ENCODE measurements around the gene KRCC1.

KRCC1 gene

DNA sequence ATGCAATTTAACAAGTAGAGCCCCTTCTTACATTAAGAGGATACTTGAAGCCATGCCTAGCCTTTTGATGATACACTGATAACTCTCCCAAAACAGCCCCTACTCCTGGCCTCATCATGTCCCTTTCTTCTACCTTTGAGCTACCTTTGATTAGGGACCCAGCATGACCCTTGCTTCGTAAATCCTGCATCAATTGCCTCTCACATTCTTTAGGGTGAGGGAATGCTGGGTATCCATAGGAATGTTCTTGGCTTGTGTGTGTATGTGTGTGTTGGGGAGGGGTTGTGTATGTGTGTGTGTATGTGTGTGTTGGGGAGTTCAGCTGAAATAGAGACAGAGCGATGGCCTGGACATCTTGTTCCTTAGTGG is 5.3 kb upstream of the KRCC1 start:
- H4K20me1 ChIP-seq (ENCODE audit: insufficient read depth): no peaks in the 10 kb centered on the region
- H3K79me2 ChIP-seq (ENCODE audit: insufficient read depth, low read depth): no peaks in the 10 kb centered on the region
- no peak overlapping the region for H2AFZ ChIP-seq (ENCODE audit: low read depth)
- no peaks in the 10 kb centered on the region for H3K4me1 ChIP-seq (ENCODE audit: low read depth, poor library complexity, severe bottlenecking)
- H3K27ac ChIP-seq: no peak overlapping the region
- TF ChIP-seq, protein P1, sequence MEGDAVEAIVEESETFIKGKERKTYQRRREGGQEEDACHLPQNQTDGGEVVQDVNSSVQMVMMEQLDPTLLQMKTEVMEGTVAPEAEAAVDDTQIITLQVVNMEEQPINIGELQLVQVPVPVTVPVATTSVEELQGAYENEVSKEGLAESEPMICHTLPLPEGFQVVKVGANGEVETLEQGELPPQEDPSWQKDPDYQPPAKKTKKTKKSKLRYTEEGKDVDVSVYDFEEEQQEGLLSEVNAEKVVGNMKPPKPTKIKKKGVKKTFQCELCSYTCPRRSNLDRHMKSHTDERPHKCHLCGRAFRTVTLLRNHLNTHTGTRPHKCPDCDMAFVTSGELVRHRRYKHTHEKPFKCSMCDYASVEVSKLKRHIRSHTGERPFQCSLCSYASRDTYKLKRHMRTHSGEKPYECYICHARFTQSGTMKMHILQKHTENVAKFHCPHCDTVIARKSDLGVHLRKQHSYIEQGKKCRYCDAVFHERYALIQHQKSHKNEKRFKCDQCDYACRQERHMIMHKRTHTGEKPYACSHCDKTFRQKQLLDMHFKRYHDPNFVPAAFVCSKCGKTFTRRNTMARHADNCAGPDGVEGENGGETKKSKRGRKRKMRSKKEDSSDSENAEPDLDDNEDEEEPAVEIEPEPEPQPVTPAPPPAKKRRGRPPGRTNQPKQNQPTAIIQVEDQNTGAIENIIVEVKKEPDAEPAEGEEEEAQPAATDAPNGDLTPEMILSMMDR (conservative IDR thresholded peaks at IDR 0.05; ENCODE audit: low read depth, low read length): no peak
- H3K4me2 ChIP-seq: no peak overlapping the region
- H3K36me3 ChIP-seq (ENCODE audit: insufficient read depth): no peaks in the 10 kb centered on the region
- no peak overlapping the region for H3K9ac ChIP-seq
- H3K27me3 ChIP-seq (ENCODE audit: insufficient read depth, low read depth): no peaks in the 10 kb centered on the region
- H3K4me3 ChIP-seq (IDR thresholded peaks at IDR 0.05; ENCODE audit: insufficient read depth, low read depth, low read length): no peak overlapping the region

DNA sequence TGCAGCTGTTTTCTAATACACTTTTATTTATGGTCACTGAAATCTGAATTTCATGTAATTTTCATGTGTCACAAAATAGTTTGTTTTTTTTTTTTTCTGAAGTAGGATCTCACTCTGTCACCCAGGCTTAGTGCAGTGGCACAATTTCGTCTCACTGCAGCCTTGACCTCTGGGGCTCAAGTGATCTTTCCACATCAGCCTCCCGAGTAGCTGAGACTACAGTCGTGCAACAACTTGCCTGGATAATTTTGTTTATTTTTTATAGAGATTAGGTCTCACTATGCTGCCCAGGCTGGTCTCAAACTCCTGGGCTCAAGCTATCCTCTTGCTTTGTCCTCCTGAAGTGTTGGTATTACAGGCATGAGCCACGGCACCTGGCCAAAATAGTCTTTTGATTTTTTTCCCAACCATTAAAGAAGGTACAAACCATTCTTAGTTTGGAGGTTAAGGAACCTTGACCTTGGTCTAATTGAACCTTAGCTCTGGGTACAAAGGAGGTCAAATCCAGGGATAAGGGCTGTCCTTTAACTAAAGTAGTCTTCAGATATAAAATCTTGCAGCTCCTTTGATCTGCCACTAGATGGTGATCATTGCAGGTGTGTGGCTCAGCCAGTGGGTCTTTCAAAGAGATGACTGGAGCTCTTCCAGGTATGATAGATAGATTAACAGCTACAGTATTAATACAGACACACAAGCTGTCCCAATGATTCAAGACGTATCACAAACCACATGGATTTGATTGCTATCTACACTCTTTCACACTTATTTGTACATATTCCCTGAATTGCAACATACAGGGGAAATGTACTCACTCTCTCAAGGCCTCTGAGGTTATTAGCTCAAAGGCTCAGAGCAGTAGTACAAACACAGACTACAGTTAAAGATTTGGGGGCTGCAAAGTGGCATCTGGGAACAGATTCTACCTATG is 4.7 kb upstream of the KRCC1 start:
- peaks cover under 1% of the 10 kb centered on the region for H3K79me2 ChIP-seq (ENCODE audit: insufficient read depth, low read depth)
- TF ChIP-seq, protein P1 (conservative IDR thresholded peaks at IDR 0.05; ENCODE audit: low read depth, low read length): peak; percentile 86
- no peaks in the 10 kb centered on the region for H4K20me1 ChIP-seq (ENCODE audit: insufficient read depth)
- no peak overlapping the region for H3K9ac ChIP-seq
- H3K36me3 ChIP-seq (ENCODE audit: insufficient read depth): no peaks in the 10 kb centered on the region
- H3K4me1 ChIP-seq (ENCODE audit: low read depth, poor library complexity, severe bottlenecking): no peaks in the 10 kb centered on the region
- H2AFZ ChIP-seq (ENCODE audit: low read depth): no peak overlapping the region
- no peak overlapping the region for H3K4me3 ChIP-seq (IDR thresholded peaks at IDR 0.05; ENCODE audit: insufficient read depth, low read depth, low read length)
- H3K27ac ChIP-seq: no peak overlapping the region
- H3K27me3 ChIP-seq (ENCODE audit: insufficient read depth, low read depth): no peaks in the 10 kb centered on the region
- no peak overlapping the region for H3K4me2 ChIP-seq

DNA sequence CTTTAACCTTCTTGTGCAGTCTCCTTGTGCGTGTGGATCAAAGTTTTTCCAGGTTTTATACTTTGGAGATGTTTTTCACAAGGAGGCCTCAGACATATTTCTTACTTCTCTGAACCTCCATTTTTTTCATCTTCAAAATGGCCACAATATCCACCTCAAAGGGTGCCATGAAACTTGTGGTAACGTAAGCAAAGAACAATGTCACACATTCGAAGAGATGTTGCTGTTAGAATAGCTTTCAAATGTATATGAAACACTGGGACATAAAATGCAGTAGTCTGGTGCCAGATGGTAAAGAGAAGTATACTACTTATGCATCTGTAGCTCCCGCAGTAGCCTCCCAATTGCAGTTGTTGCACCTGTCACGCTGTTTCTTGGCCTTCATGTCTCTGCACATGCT is 2.6 kb upstream of the KRCC1 start:
- Histone ChIP-seq H3K79me2 (ENCODE audit: insufficient read depth, low read depth) (peaks cover 19% of the 10 kb centered on the region), H4K20me1 (ENCODE audit: insufficient read depth) (no peaks in the 10 kb centered on the region), H3K9ac (no peak overlapping the region), H3K27me3 (ENCODE audit: insufficient read depth, low read depth) (no peaks in the 10 kb centered on the region), H3K4me3 (IDR thresholded peaks at IDR 0.05; ENCODE audit: insufficient read depth, low read depth, low read length) (no peak overlapping the region), H3K4me1 (ENCODE audit: low read depth, poor library complexity, severe bottlenecking) (peaks cover 15% of the 10 kb centered on the region), H3K4me2 (no peak overlapping the region), H3K27ac (no peak overlapping the region), H2AFZ (ENCODE audit: low read depth) (no peak overlapping the region), H3K36me3 (ENCODE audit: insufficient read depth) (no peaks in the 10 kb centered on the region)
- TF ChIP-seq, protein P1 (conservative IDR thresholded peaks at IDR 0.05; ENCODE audit: low read depth, low read length): no peak

- H3K27ac ChIP-seq: no peak overlapping the region
- H4K20me1 ChIP-seq (ENCODE audit: insufficient read depth): no peaks in the 10 kb centered on the region
- no peaks in the 10 kb centered on the region for H3K36me3 ChIP-seq (ENCODE audit: insufficient read depth)
- no peak overlapping the region for H2AFZ ChIP-seq (ENCODE audit: low read depth)
- no peak overlapping the region for H3K4me3 ChIP-seq (IDR thresholded peaks at IDR 0.05; ENCODE audit: insufficient read depth, low read depth, low read length)
- no peak overlapping the region for H3K9ac ChIP-seq
- H3K4me1 ChIP-seq (ENCODE audit: low read depth, poor library complexity, severe bottlenecking): peaks cover 18% of the 10 kb centered on the region
- TF ChIP-seq, protein P1 (conservative IDR thresholded peaks at IDR 0.05; ENCODE audit: low read depth, low read length): no peak
- H3K79me2 ChIP-seq (ENCODE audit: insufficient read depth, low read depth): peaks cover 19% of the 10 kb centered on the region
- no peak overlapping the region for H3K4me2 ChIP-seq
- H3K27me3 ChIP-seq (ENCODE audit: insufficient read depth, low read depth): no peaks in the 10 kb centered on the region
Observed at GRCh38 chr2:88057437-88057844, 1.9 kb upstream of the KRCC1 start.

All from KMS-11 (cell line).